GM23338 (cell line): ENCODE results near the gene BYSL. TPM values are rescaled to one million over a fixed set of nuclear protein-coding genes. Genes with fewer than 3 reads are reported as not detected.

ENCODE experiments used
- ATAC-seq: fragments of 200-7000 bp; cut with Tn5 transposase; 3 replicates; pipeline ENCODE4 v1.9.1; 2020
- DNase-seq: peaks from one replicate; pipeline ENCODE4 v3.0.0-alpha.2; 2015; ENCODE audit warnings: low spot score
- H2AFZ ChIP-seq: fragments of 200-600 bp; sonication (generic); 2 replicates; pipeline ENCODE4 v1.8.0; 2016; ENCODE audit warnings: antibody characterized with exemption, mild to moderate bottlenecking, moderate library complexity
- H3F3A ChIP-seq: fragments of 200-600 bp; sonication (generic); replicated peaks from 2 replicates; pipeline ENCODE4 v1.8.0; 2017; ENCODE audit warnings: antibody characterized with exemption, mixed run types, low read depth
- H3K27ac ChIP-seq: fragments of 200-600 bp; sonication (generic); 2 replicates; pipeline ENCODE4 v1.6.1; 2016; ENCODE audit warnings: low read depth
- H3K27me3 ChIP-seq: fragments of 200-600 bp; sonication (generic); 2 replicates; pipeline ENCODE4 v1.8.0; 2016; ENCODE audit warnings: mild to moderate bottlenecking, mixed run types, moderate library complexity; ENCODE audit not compliant: insufficient read depth
- H3K36me3 ChIP-seq: fragments of 200-600 bp; sonication (generic); 2 replicates; pipeline ENCODE4 v1.8.0; 2016; ENCODE audit warnings: mild to moderate bottlenecking; ENCODE audit not compliant: insufficient read depth
- H3K4me1 ChIP-seq: fragments of 200-600 bp; sonication (generic); 2 replicates; pipeline ENCODE4 v1.8.0; 2016; ENCODE audit warnings: mild to moderate bottlenecking, moderate library complexity; ENCODE audit not compliant: insufficient read depth
- H3K4me2 ChIP-seq: fragments of 200-600 bp; sonication (generic); 2 replicates; pipeline ENCODE4 v1.7.1; 2017; ENCODE audit warnings: mixed run types
- H3K4me3 ChIP-seq: fragments of 200-600 bp; sonication (generic); 2 replicates; pipeline ENCODE4 v1.6.1; 2016; ENCODE audit warnings: mixed run types
- H3K79me2 ChIP-seq: fragments of 200-600 bp; sonication (generic); replicated peaks from 2 replicates; pipeline ENCODE4 v1.8.0; 2017; ENCODE audit warnings: mild to moderate bottlenecking; ENCODE audit not compliant: insufficient read depth
- H3K9me2 ChIP-seq: fragments of 200-600 bp; sonication (generic); 2 replicates; pipeline ENCODE4 v1.8.0; 2017; ENCODE audit not compliant: insufficient read depth
- H4K20me1 ChIP-seq: fragments of 200-600 bp; sonication (generic); replicated peaks from 2 replicates; pipeline ENCODE4 v1.8.0; 2017; ENCODE audit warnings: mild to moderate bottlenecking; ENCODE audit not compliant: insufficient read depth
- H3K27ac Mint-ChIP-seq: 2 replicates; pipeline ENCODE4 v1.8.0; 2020; ENCODE audit warnings: inconsistent platforms, mild to moderate bottlenecking, moderate library complexity, mixed read lengths
- H3K27me3 Mint-ChIP-seq: 3 replicates; pipeline ENCODE4 v1.8.0; 2022; ENCODE audit warnings: low read depth, mild to moderate bottlenecking, moderate library complexity, mixed read lengths, inconsistent platforms; ENCODE audit not compliant: insufficient read depth, poor library complexity
- H3K36me3 Mint-ChIP-seq: 3 replicates; pipeline ENCODE4 v1.8.0; 2021; ENCODE audit warnings: low read depth, mild to moderate bottlenecking, inconsistent platforms, moderate library complexity, mixed read lengths
- H3K4me1 Mint-ChIP-seq: 3 replicates; pipeline ENCODE4 v1.8.0; 2020; ENCODE audit warnings: mild to moderate bottlenecking, inconsistent platforms, mixed read lengths
- H3K4me3 Mint-ChIP-seq: 3 replicates; pipeline ENCODE4 v1.8.0; 2021; ENCODE audit warnings: moderate library complexity, mild to moderate bottlenecking, inconsistent platforms, mixed read lengths
- H3K9me3 Mint-ChIP-seq: 3 replicates; pipeline ENCODE4 v1.8.0; 2020; ENCODE audit warnings: moderate library complexity, mild to moderate bottlenecking, inconsistent platforms, mixed read lengths
- CREB1 ChIP-seq: fragments of 250-450 bp; sonication (Bioruptor Pico); IDR thresholded peaks from 2 replicates; pipeline ENCODE4 v1.5.0; 2020; ENCODE audit warnings: low read depth, mild to moderate bottlenecking, moderate library complexity
- ETS1 ChIP-seq: IDR thresholded peaks from 2 replicates; pipeline ENCODE4 v1.6.1; 2016; ENCODE audit warnings: antibody characterized with exemption
- EZH2 ChIP-seq: fragments of 200-600 bp; sonication (generic); IDR thresholded peaks from one replicate; pipeline ENCODE4 v1.8.0; 2017; ENCODE audit warnings: antibody characterized with exemption, mild to moderate bottlenecking, low read depth; ENCODE audit not compliant: unreplicated experiment
- JUNB ChIP-seq: IDR thresholded peaks from one replicate; pipeline ENCODE4 v1.6.1; 2016; ENCODE audit warnings: antibody characterized with exemption; ENCODE audit not compliant: unreplicated experiment
- NANOG ChIP-seq: IDR thresholded peaks from 2 replicates; pipeline ENCODE4 v1.6.1; 2016; ENCODE audit warnings: antibody characterized with exemption, borderline replicate concordance
- POLR2AphosphoS5 ChIP-seq: IDR thresholded peaks from 2 replicates; pipeline ENCODE4 v1.6.1; 2016; ENCODE audit warnings: antibody characterized with exemption, low read depth
- REST ChIP-seq: IDR thresholded peaks from one replicate; pipeline ENCODE4 v1.6.1; 2018; ENCODE audit warnings: antibody characterized with exemption; ENCODE audit not compliant: unreplicated experiment
- STAT1 ChIP-seq: IDR thresholded peaks from one replicate; pipeline ENCODE4 v1.6.1; 2016; ENCODE audit warnings: antibody characterized with exemption; ENCODE audit not compliant: unreplicated experiment
- ZNF114 ChIP-seq: fragments of 250-450 bp; sonication (Bioruptor Pico); IDR thresholded peaks from 2 replicates; pipeline ENCODE4 v1.5.0; 2020; ENCODE audit warnings: mild to moderate bottlenecking, moderate library complexity
- ZNF331 ChIP-seq: fragments of 250-450 bp; sonication (Bioruptor Pico); IDR thresholded peaks from 2 replicates; pipeline ENCODE4 v1.5.0; 2020; ENCODE audit warnings: low read depth, mild to moderate bottlenecking, moderate library complexity
- polyA plus RNA-seq: library from polyadenylated mRNA; unstranded; fragments of >200 nt; fragmentation: Nextera tagmentation; extraction: Ambion mirVana; gene quantifications from 2 replicates; pipeline ENCODE4 v1.2.1, GENCODE V29; 2016
- total RNA-seq: library from RNA; depleted of rRNA; stranded (reverse); fragments of >200 nt; shearing (Covaris generic); gene quantifications from 2 replicates; pipeline ENCODE4 v1.2.3, GENCODE V29; 2014

The BYSL gene
- total and polyA plus RNA-seq, 2 experiments from 2014 or later = 33.7 to 35.3 TPM

DNA sequence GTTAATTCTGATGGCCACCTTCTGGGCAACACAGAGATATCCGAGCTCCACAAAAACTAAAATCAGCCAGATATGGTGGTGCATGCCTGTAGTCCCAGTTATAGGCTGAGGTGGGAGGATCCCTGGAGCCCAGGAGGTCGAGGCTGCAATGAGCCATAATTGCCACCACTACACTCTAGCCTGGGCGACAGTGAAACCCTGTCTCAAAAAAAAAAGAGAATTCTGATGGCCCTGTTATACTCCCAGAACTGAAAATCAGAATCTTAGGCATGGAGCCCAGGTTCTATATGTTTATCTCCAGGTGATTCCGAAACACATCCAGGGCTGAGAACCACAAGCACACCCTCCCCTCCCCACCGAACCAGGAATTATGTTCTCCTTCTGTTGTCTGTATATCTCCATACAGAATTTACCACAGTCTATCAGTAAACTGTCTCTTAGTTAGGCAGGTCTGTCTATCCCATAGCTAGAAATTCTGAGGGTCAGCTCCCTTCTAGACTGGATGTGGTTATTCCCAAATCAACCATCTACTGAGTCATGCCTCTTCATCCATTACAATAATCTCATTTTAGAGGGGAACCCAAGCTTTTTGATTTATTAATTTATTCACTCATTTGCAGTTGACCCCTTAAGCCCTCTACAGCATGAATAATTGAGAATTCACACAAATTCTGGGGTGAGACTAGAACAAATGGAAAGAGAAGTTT is 45.1 kb downstream of the BYSL start:
- Mint-ChIP-seq H3K27me3 (peaks cover 11% of the 10 kb centered on the region), H3K4me3 (no peak overlapping the region), H3K4me1 (peaks cover 47% of the 10 kb centered on the region), H3K27ac (peak overlapping the region; percentile 96), H3K9me3 (no peaks in the 10 kb centered on the region; the same call in 2 of the 3 replicates), H3K36me3 (no peaks in the 10 kb centered on the region)
- TF ChIP-seq POLR2AphosphoS5 (no peak), ZNF331 (CRISPR knock-in tag) (no peak), NANOG (no peak), STAT1 (no peak), EZH2 (no peak), CREB1 (no peak), JUNB (no peak)
- Histone ChIP-seq H3F3A (0 out of 2 replicates have a peak, but pooled peaks cover 2% of the 10 kb centered on the region), H3K4me1 (peaks cover 27% of the 10 kb centered on the region), H3K79me2 (no peaks in the 10 kb centered on the region), H3K4me3 (no peak overlapping the region), H4K20me1 (no peaks in the 10 kb centered on the region), H3K27me3 (no peaks in the 10 kb centered on the region), H3K36me3 (no peaks in the 10 kb centered on the region), H3K9me2 (no peaks in the 10 kb centered on the region), H2AFZ (no peak overlapping the region), H3K4me2 (peak overlapping the region; percentile 54), H3K27ac (peak overlapping the region; percentile 77)
- ATAC-seq (peak; percentile 3; the same call in 1 of the 3 replicates), DNase-seq (no peak)

GRCh38 chr6:41966961-41967311 is 45.6 kb downstream of the BYSL start:
- Histone ChIP-seq H3K4me2 (peak overlapping the region; percentile 44; the same call in 1 of the 2 replicates), H3K79me2 (no peaks in the 10 kb centered on the region), H3K36me3 (no peaks in the 10 kb centered on the region), H4K20me1 (no peaks in the 10 kb centered on the region), H3F3A (0 out of 2 replicates have a peak, but pooled peaks cover 2% of the 10 kb centered on the region), H3K4me3 (no peak overlapping the region), H3K27ac (peak overlapping the region; percentile 77), H3K9me2 (no peaks in the 10 kb centered on the region), H3K4me1 (peaks cover 27% of the 10 kb centered on the region), H3K27me3 (no peaks in the 10 kb centered on the region), H2AFZ (no peak overlapping the region)
- Mint-ChIP-seq H3K4me3 (peak overlapping the region; percentile 24; the same call in 1 of the 3 replicates), H3K27me3 (peaks cover 9% of the 10 kb centered on the region), H3K36me3 (no peaks in the 10 kb centered on the region), H3K4me1 (peaks cover 42% of the 10 kb centered on the region), H3K27ac (peak overlapping the region; percentile 94), H3K9me3 (no peaks in the 10 kb centered on the region; the same call in 2 of the 3 replicates)
- DNase-seq (peak; percentile 88), ATAC-seq (peak; percentile 22)
- TF ChIP-seq ZNF114 (no peak), REST (no peak), EZH2 (no peak), ETS1 (no peak), NANOG (no peak), ZNF331 (CRISPR knock-in tag) (no peak), JUNB (no peak), CREB1 (no peak)
